Measurements from ENCODE around the gene CSGALNACT2.

The CSGALNACT2 gene

GRCh38 chr10:43214071-43214955 is 76.1 kb downstream of the CSGALNACT2 start:
- H3K4me3 ChIP-seq (ENCODE audit: low read depth, low read length), result no peak overlapping the region
- no peak for DNase-seq (ENCODE audit: low read depth)
- no peak for TF ChIP-seq MAX (IDR thresholded peaks at IDR 0.05; ENCODE audit: low read depth, low read length)

GRCh38 chr10:43214956-43215561 is 76.8 kb downstream of the CSGALNACT2 start:
- no peak for TF ChIP-seq CTCF (IDR thresholded peaks at IDR 0.05; ENCODE audit: low read depth, low read length)
- no peak for TF ChIP-seq POLR2A (IDR thresholded peaks at IDR 0.05; ENCODE audit: extremely low read depth, insufficient read length)
- TF ChIP-seq MAX (IDR thresholded peaks at IDR 0.05; ENCODE audit: low read depth, low read length), result no peak
- no peak for TF ChIP-seq MYC (IDR thresholded peaks at IDR 0.05; ENCODE audit: low read depth, low read length)
- DNase-seq (ENCODE audit: low read depth), result no peak
- H3K4me3 ChIP-seq (ENCODE audit: low read depth, low read length), result no peak overlapping the region

- DNase-seq (ENCODE audit: low read depth), result no peak
- H3K4me3 ChIP-seq (ENCODE audit: low read depth, low read length), result no peak overlapping the region
- no peak for TF ChIP-seq MYC (IDR thresholded peaks at IDR 0.05; ENCODE audit: low read depth, low read length)
- no peak for TF ChIP-seq POLR2A (IDR thresholded peaks at IDR 0.05; ENCODE audit: extremely low read depth, insufficient read length)
- no peak for TF ChIP-seq MAX (IDR thresholded peaks at IDR 0.05; ENCODE audit: low read depth, low read length)
- TF ChIP-seq CTCF (IDR thresholded peaks at IDR 0.05; ENCODE audit: low read depth, low read length), result no peak
Observed at GRCh38 chr10:43215758-43216455, 77.7 kb downstream of the CSGALNACT2 start.

- TF ChIP-seq POLR2A (IDR thresholded peaks at IDR 0.05; ENCODE audit: extremely low read depth, insufficient read length) (no peak), MAX (IDR thresholded peaks at IDR 0.05; ENCODE audit: low read depth, low read length) (no peak), MYC (IDR thresholded peaks at IDR 0.05; ENCODE audit: low read depth, low read length) (no peak), CTCF (IDR thresholded peaks at IDR 0.05; ENCODE audit: low read depth, low read length) (no peak)
- H3K4me3 ChIP-seq (ENCODE audit: low read depth, low read length), result no peak overlapping the region
- DNase-seq (ENCODE audit: low read depth), result no peak
Observed at GRCh38 chr10:43216931-43217562, 78.8 kb downstream of the CSGALNACT2 start.

- TF ChIP-seq MAX (IDR thresholded peaks at IDR 0.05; ENCODE audit: low read depth, low read length), result no peak
- H3K4me3 ChIP-seq (ENCODE audit: low read depth, low read length), result no peak overlapping the region
- DNase-seq (ENCODE audit: low read depth), result no peak
Observed at GRCh38 chr10:43217563-43218205, 79.4 kb downstream of the CSGALNACT2 start.

GRCh38 chr10:43218206-43218950 is 80.1 kb downstream of the CSGALNACT2 start:
- TF ChIP-seq MYC (IDR thresholded peaks at IDR 0.05; ENCODE audit: low read depth, low read length), result no peak
- no peak for DNase-seq (ENCODE audit: low read depth)
- no peak overlapping the region for H3K4me3 ChIP-seq (ENCODE audit: low read depth, low read length)

All from NB4 (cell line).